Epithelial cell of proximal tubule (primary cell): ENCODE results near the gene COMMD2. TPM values are rescaled to one million over a fixed set of nuclear protein-coding genes. Genes with fewer than 3 reads are reported as not detected.

Source experiments
- DNase-seq: peaks from one replicate; pipeline ENCODE4 v3.0.0-alpha.2; 2011; ENCODE audit warnings: low read depth
- H3K4me3 ChIP-seq: 2 replicates; pipeline ENCODE4 v1.5.1; 2011; ENCODE audit warnings: low read depth, mild to moderate bottlenecking, low read length
- CTCF ChIP-seq: conservative IDR thresholded peaks from 2 replicates; pipeline ENCODE4 v1.5.1; 2012; ENCODE audit warnings: low read depth, mild to moderate bottlenecking, low read length
- total RNA-seq: library from RNA; depleted of rRNA; stranded (reverse); fragments of >200 nt; gene quantifications from 2 replicates; pipeline ENCODE4 v1.2.3, GENCODE V29; 2015

Gene COMMD2
- total RNA-seq, 1 donor from 2014 or later = 22.0 TPM

GRCh38 chr3:149764302-149764701 lies 12.0 kb upstream of the COMMD2 start:
- TF ChIP-seq CTCF = no peak
- no peak overlapping the region for H3K4me3 ChIP-seq
- DNase-seq = no peak

GRCh38 chr3:149763565-149764195 lies 11.4 kb upstream of the COMMD2 start:
- TF ChIP-seq CTCF = no peak
- DNase-seq = no peak

GRCh38 chr3:149753717-149754116 lies 1.4 kb upstream of the COMMD2 start:
- H3K4me3 ChIP-seq = no peak overlapping the region
- no peak for TF ChIP-seq CTCF
- no peak for DNase-seq

More at GRCh38 chr3:149763565-149764195, 11.4 kb upstream of the COMMD2 start:
- H3K4me3 ChIP-seq = no peak overlapping the region

GRCh38 chr3:149752788-149753136 lies 473 bp upstream of the COMMD2 start:
- no peak for DNase-seq
- no peak for TF ChIP-seq CTCF
- peak overlapping the region; percentile 73 for H3K4me3 ChIP-seq

- H3K4me3 ChIP-seq = peak overlapping the region; percentile 73
- TF ChIP-seq CTCF = no peak
- no peak for DNase-seq
Measured at GRCh38 chr3:149751551-149751950, 738 bp downstream of the COMMD2 start.

GRCh38 chr3:149744606-149745005 lies 7.7 kb downstream of the COMMD2 start:
- H3K4me3 ChIP-seq = no peak overlapping the region
- no peak for DNase-seq
- no peak for TF ChIP-seq CTCF

- TF ChIP-seq CTCF = no peak
- no peak overlapping the region for H3K4me3 ChIP-seq
- no peak for DNase-seq
Measured at GRCh38 chr3:149744151-149744550, 8.1 kb downstream of the COMMD2 start.
